Right atrium auricular region (tissue), 2 donors: Measurements from ENCODE around the gene BEGAIN. TPM values are rescaled to one million over a fixed set of nuclear protein-coding genes. Genes with fewer than 3 reads are reported as not detected.

Experiments
- DNase-seq: peaks from one replicate; pipeline ENCODE4 v3.0.0-alpha.2; 2019; ENCODE audit warnings: low spot score
- H3K27ac ChIP-seq, 2 donors: fragments of 200-600 bp; sonication (generic); 1 replicate in 1 of 2; 2 replicates in 1 of 2; pipeline ENCODE4 v1.5.1; 2016 to 2019
- H3K27me3 ChIP-seq, 2 donors: fragments of 200-600 bp; sonication (generic); one replicate each; pipeline versions ENCODE4 v1.5.1 to v1.6.0; 2017 to 2019
- H3K36me3 ChIP-seq: fragments of 200-600 bp; sonication (generic); one replicate; pipeline ENCODE4 v1.5.1; 2016
- H3K4me1 ChIP-seq, 2 donors: fragments of 200-600 bp; sonication (generic); one replicate each; pipeline versions ENCODE4 v1.5.1 to v1.6.0; 2017 to 2019
- H3K4me3 ChIP-seq, 2 donors: fragments of 200-600 bp; sonication (generic); 1 replicate in 1 of 2; 2 replicates in 1 of 2; pipeline ENCODE4 v1.5.1; 2017 to 2019; ENCODE audit warnings: mild to moderate bottlenecking in 1 of 2, moderate library complexity in 1 of 2
- H3K9me3 ChIP-seq, 2 donors: fragments of 200-600 bp; sonication (generic); one replicate each; pipeline ENCODE4 v1.5.1; 2019
- CTCF ChIP-seq, 2 donors: fragments of 200-600 bp; sonication (generic); IDR thresholded peaks; one replicate each; pipeline ENCODE4 v1.5.1; 2019; ENCODE audit warnings: antibody characterized with exemption in 2 of 2
- total RNA-seq, 2 donors: library from RNA; depleted of rRNA; stranded (reverse); fragments of >200 nt; gene quantifications; one replicate each; pipeline ENCODE4 v1.1.0, GENCODE V29; 2016

Gene BEGAIN
- total RNA-seq, 2 donors from 2014 or later = 0.93 to 5.7 TPM

GRCh38 chr14:100551056-100551455 lies 36.2 kb downstream of the BEGAIN start:
- no peaks in the 10 kb centered on the region for H3K4me1 ChIP-seq

GRCh38 chr14:100549834-100550625 lies 37.2 kb downstream of the BEGAIN start:
- no peaks in the 10 kb centered on the region for H3K36me3 ChIP-seq
- no peak for TF ChIP-seq CTCF (IDR thresholded peaks at IDR 0.05)

More at GRCh38 chr14:100551056-100551455, 36.2 kb downstream of the BEGAIN start:
- no peak overlapping the region for H3K4me3 ChIP-seq
- H3K9me3 ChIP-seq = no peaks in the 10 kb centered on the region
- H3K27ac ChIP-seq = no peak overlapping the region
- DNase-seq = no peak
- H3K36me3 ChIP-seq = no peaks in the 10 kb centered on the region
- H3K27me3 ChIP-seq = no peaks in the 10 kb centered on the region
- TF ChIP-seq CTCF (IDR thresholded peaks at IDR 0.05) = no peak

GRCh38 chr14:100548939-100549338 lies 38.3 kb downstream of the BEGAIN start:
- Histone ChIP-seq H3K4me3 (no peak overlapping the region), H3K27ac (no peak overlapping the region), H3K36me3 (no peaks in the 10 kb centered on the region), H3K9me3 (no peaks in the 10 kb centered on the region), H3K4me1 (no peaks in the 10 kb centered on the region), H3K27me3 (no peaks in the 10 kb centered on the region)
- DNase-seq = no peak
- no peak for TF ChIP-seq CTCF (IDR thresholded peaks at IDR 0.05)

More at GRCh38 chr14:100549834-100550625, 37.2 kb downstream of the BEGAIN start:
- no peak for DNase-seq
- Histone ChIP-seq H3K4me3 (no peak overlapping the region), H3K9me3 (no peaks in the 10 kb centered on the region), H3K4me1 (no peaks in the 10 kb centered on the region), H3K27me3 (no peaks in the 10 kb centered on the region), H3K27ac (no peak overlapping the region)

- no peak overlapping the region for H3K27ac ChIP-seq
- no peaks in the 10 kb centered on the region for H3K27me3 ChIP-seq
- H3K9me3 ChIP-seq = no peaks in the 10 kb centered on the region
- H3K4me3 ChIP-seq = no peak overlapping the region
- no peaks in the 10 kb centered on the region for H3K36me3 ChIP-seq
- H3K4me1 ChIP-seq = no peaks in the 10 kb centered on the region
- TF ChIP-seq CTCF (IDR thresholded peaks at IDR 0.05) = no peak
- no peak for DNase-seq
These were observed 38.9 kb downstream of the BEGAIN start for GRCh38 chr14:100548295-100548655.

GRCh38 chr14:100547633-100548294 lies 39.5 kb downstream of the BEGAIN start:
- no peak overlapping the region for H3K27ac ChIP-seq
- no peak overlapping the region for H3K4me3 ChIP-seq

More at GRCh38 chr14:100547633-100548294, 39.5 kb downstream of the BEGAIN start:
- no peaks in the 10 kb centered on the region for H3K36me3 ChIP-seq
- no peaks in the 10 kb centered on the region for H3K27me3 ChIP-seq
- H3K9me3 ChIP-seq = no peaks in the 10 kb centered on the region
- peak; percentile 66 for DNase-seq
- H3K4me1 ChIP-seq = no peaks in the 10 kb centered on the region
- TF ChIP-seq CTCF (IDR thresholded peaks at IDR 0.05) = no peak
